A673 (cell line): ENCODE data around the gene FAM174C.

Experiments used
- CTCF ChIP-seq: fragments of 300-800, 200-600 bp; sonication (generic); conservative IDR thresholded peaks from 2 replicates; pipeline ENCODE4 v1.5.1; 2017; ENCODE audit warnings: low read depth, mild to moderate bottlenecking, antibody characterized with exemption, low read length, moderate library complexity, mixed read lengths
- EZH2 ChIP-seq: fragments of 200-600 bp; sonication (generic); IDR thresholded peaks from 2 replicates; pipeline ENCODE4 v1.6.1; 2017; ENCODE audit warnings: borderline replicate concordance, low read depth, mild to moderate bottlenecking, mixed read lengths, antibody characterized with exemption, low read length; ENCODE audit not compliant: poor library complexity, severe bottlenecking

- TF ChIP-seq CTCF = no peak
- TF ChIP-seq EZH2 = no peak
These were observed 17.7 kb upstream of the FAM174C start for GRCh38 chr19:1257475-1258162.
